Measurements from ENCODE around the gene ERBB4. TPM values are rescaled to one million over a fixed set of nuclear protein-coding genes. Genes with fewer than 3 reads are reported as not detected.

ERBB4 gene
- total and polyA plus RNA-seq, 7 donors, result under 0.01 to 0.33 (median 0.08) TPM; not detected in 1

- no peak overlapping the region for H3K27ac ChIP-seq
- H3K36me3 ChIP-seq, result no peaks in the 10 kb centered on the region
- H3K4me1 ChIP-seq, result no peaks in the 10 kb centered on the region
- no peak overlapping the region for H3K4me3 ChIP-seq
- H3K9me3 ChIP-seq, result no peaks in the 10 kb centered on the region
- DNase-seq, result no peak
- no peaks in the 10 kb centered on the region for H3K27me3 ChIP-seq
- TF ChIP-seq POLR2A (IDR thresholded peaks at IDR 0.05), result no peak
- TF ChIP-seq EP300 (IDR thresholded peaks at IDR 0.05), result no peak
- no peak for TF ChIP-seq CTCF (IDR thresholded peaks at IDR 0.05)
- no peak for TF ChIP-seq POLR2AphosphoS5 (IDR thresholded peaks at IDR 0.05)
- intact Hi-C loops (cut with DNase I), result no loop called here
These were observed 692.6 kb downstream of the ERBB4 start for GRCh38 chr2:211846036-211846400.

GRCh38 chr2:211845338-211846035 lies 693.1 kb downstream of the ERBB4 start:
- Histone ChIP-seq H3K4me3 (no peak overlapping the region), H3K4me1 (no peaks in the 10 kb centered on the region), H3K9me3 (no peaks in the 10 kb centered on the region), H3K36me3 (no peaks in the 10 kb centered on the region), H3K27me3 (no peaks in the 10 kb centered on the region), H3K27ac (no peak overlapping the region)
- intact Hi-C loops (cut with DNase I), result no loop called here
- TF ChIP-seq POLR2AphosphoS5 (IDR thresholded peaks at IDR 0.05) (no peak), CTCF (IDR thresholded peaks at IDR 0.05) (no peak), POLR2A (IDR thresholded peaks at IDR 0.05) (no peak), EP300 (IDR thresholded peaks at IDR 0.05) (no peak)
- WGBS, 2 donors, result 67 to 82% methylated on average over 3 of the region's 3 CpGs
- no peak for DNase-seq

GRCh38 chr2:211837706-211838105 lies 700.9 kb downstream of the ERBB4 start:
- Histone ChIP-seq H3K4me3 (no peak overlapping the region), H3K9me3 (no peaks in the 10 kb centered on the region), H3K27ac (no peak overlapping the region), H3K36me3 (no peaks in the 10 kb centered on the region), H3K4me1 (no peaks in the 10 kb centered on the region), H3K27me3 (no peaks in the 10 kb centered on the region)
- TF ChIP-seq EP300 (IDR thresholded peaks at IDR 0.05) (no peak), CTCF (IDR thresholded peaks at IDR 0.05) (no peak), POLR2A (IDR thresholded peaks at IDR 0.05) (no peak), POLR2AphosphoS5 (IDR thresholded peaks at IDR 0.05) (no peak)
- WGBS, 2 donors, result 61 to 75% methylated on average over 2 of the region's 2 CpGs
- intact Hi-C loops (cut with DNase I), result no loop called here
- DNase-seq, result no peak

GRCh38 chr2:211837206-211837605 lies 701.4 kb downstream of the ERBB4 start:
- H3K9me3 ChIP-seq, result no peaks in the 10 kb centered on the region
- 79 to 87% methylated on average over 3 of the region's 3 CpGs for WGBS, 2 donors
- H3K27ac ChIP-seq, result no peak overlapping the region
- H3K4me3 ChIP-seq, result no peak overlapping the region
- H3K36me3 ChIP-seq, result no peaks in the 10 kb centered on the region
- no peaks in the 10 kb centered on the region for H3K27me3 ChIP-seq
- DNase-seq, result no peak
- no peaks in the 10 kb centered on the region for H3K4me1 ChIP-seq
- intact Hi-C loops (cut with DNase I), result no loop called here
- TF ChIP-seq EP300 (IDR thresholded peaks at IDR 0.05) (no peak), POLR2A (IDR thresholded peaks at IDR 0.05) (no peak), POLR2AphosphoS5 (IDR thresholded peaks at IDR 0.05) (no peak), CTCF (IDR thresholded peaks at IDR 0.05) (no peak)

GRCh38 chr2:211836409-211836808 lies 702.2 kb downstream of the ERBB4 start:
- H3K36me3 ChIP-seq, result no peaks in the 10 kb centered on the region
- no peaks in the 10 kb centered on the region for H3K27me3 ChIP-seq
- WGBS, 2 donors, result 41 to 42% methylated on average over 3 of the region's 3 CpGs
- no peak overlapping the region for H3K27ac ChIP-seq
- intact Hi-C loops (cut with DNase I), result no loop called here
- no peak overlapping the region for H3K4me3 ChIP-seq
- DNase-seq, result no peak
- H3K9me3 ChIP-seq, result no peaks in the 10 kb centered on the region
- H3K4me1 ChIP-seq, result no peaks in the 10 kb centered on the region
- TF ChIP-seq EP300 (IDR thresholded peaks at IDR 0.05) (no peak), POLR2AphosphoS5 (IDR thresholded peaks at IDR 0.05) (no peak), POLR2A (IDR thresholded peaks at IDR 0.05) (no peak), CTCF (IDR thresholded peaks at IDR 0.05) (no peak)
